ENCODE measurements around the gene IL1RAPL2.

- TF ChIP-seq, protein P1, sequence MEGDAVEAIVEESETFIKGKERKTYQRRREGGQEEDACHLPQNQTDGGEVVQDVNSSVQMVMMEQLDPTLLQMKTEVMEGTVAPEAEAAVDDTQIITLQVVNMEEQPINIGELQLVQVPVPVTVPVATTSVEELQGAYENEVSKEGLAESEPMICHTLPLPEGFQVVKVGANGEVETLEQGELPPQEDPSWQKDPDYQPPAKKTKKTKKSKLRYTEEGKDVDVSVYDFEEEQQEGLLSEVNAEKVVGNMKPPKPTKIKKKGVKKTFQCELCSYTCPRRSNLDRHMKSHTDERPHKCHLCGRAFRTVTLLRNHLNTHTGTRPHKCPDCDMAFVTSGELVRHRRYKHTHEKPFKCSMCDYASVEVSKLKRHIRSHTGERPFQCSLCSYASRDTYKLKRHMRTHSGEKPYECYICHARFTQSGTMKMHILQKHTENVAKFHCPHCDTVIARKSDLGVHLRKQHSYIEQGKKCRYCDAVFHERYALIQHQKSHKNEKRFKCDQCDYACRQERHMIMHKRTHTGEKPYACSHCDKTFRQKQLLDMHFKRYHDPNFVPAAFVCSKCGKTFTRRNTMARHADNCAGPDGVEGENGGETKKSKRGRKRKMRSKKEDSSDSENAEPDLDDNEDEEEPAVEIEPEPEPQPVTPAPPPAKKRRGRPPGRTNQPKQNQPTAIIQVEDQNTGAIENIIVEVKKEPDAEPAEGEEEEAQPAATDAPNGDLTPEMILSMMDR (IDR thresholded peaks at IDR 0.05): no peak
- no peak for TF ChIP-seq EZH2 (IDR thresholded peaks at IDR 0.05)
- TF ChIP-seq EZH2phosphoT487 (IDR thresholded peaks at IDR 0.05): no peak
Observed at GRCh38 chrX:104795804-104796203, 229.8 kb downstream of the IL1RAPL2 start.

Data from neural progenitor cell (in vitro differentiated cells).